Astrocyte (in vitro differentiated cells and primary cell): ENCODE results near the gene NCOA1. TPM values are rescaled to one million over a fixed set of nuclear protein-coding genes. Genes with fewer than 3 reads are reported as not detected.

Experiments used
- DNase-seq: peaks from one replicate; pipeline ENCODE4 v3.0.0-alpha.2; 2010; ENCODE audit warnings: low read depth
- FAIRE-seq: peaks from 2 replicates; lab custom pipeline; 2011; peaks lifted over from hg19 to GRCh38; lab: Jason Lieb, UNC
- H2AFZ ChIP-seq: 2 replicates; pipeline ENCODE4 v1.6.0; 2012; ENCODE audit warnings: low read depth, low read length, inconsistent platforms
- H3K27ac ChIP-seq: 2 replicates; pipeline ENCODE4 v1.5.1; 2011; ENCODE audit warnings: low read depth, low read length, inconsistent platforms
- H3K27me3 ChIP-seq: 2 replicates; pipeline ENCODE4 v1.6.0; 2011; ENCODE audit warnings: low read length, inconsistent platforms; ENCODE audit not compliant: insufficient read depth
- H3K36me3 ChIP-seq: 2 replicates; pipeline ENCODE4 v1.5.1; 2011; ENCODE audit warnings: low read length, inconsistent platforms; ENCODE audit not compliant: insufficient read depth
- H3K4me1 ChIP-seq: 2 replicates; pipeline ENCODE4 v1.5.1; 2011; ENCODE audit warnings: low read length, inconsistent platforms; ENCODE audit not compliant: insufficient read depth
- H3K4me2 ChIP-seq: 2 replicates; pipeline ENCODE4 v1.6.0; 2012; ENCODE audit warnings: low read length, inconsistent platforms
- H3K4me3 ChIP-seq: 2 replicates; pipeline ENCODE4 v1.5.1; 2011; ENCODE audit warnings: low read depth, mild to moderate bottlenecking, low read length, inconsistent platforms; ENCODE audit not compliant: insufficient read depth
- H3K79me2 ChIP-seq: 2 replicates; pipeline ENCODE4 v1.6.0; 2012; ENCODE audit warnings: mild to moderate bottlenecking, low read length, inconsistent platforms; ENCODE audit not compliant: insufficient read depth
- H3K9ac ChIP-seq: 2 replicates; pipeline ENCODE4 v1.6.0; 2012; ENCODE audit warnings: mild to moderate bottlenecking, low read length, inconsistent platforms
- H3K9me3 ChIP-seq: 2 replicates; pipeline ENCODE4 v1.5.1; 2012; ENCODE audit warnings: low read depth, mild to moderate bottlenecking, low read length, inconsistent platforms; ENCODE audit not compliant: insufficient read depth
- H4K20me1 ChIP-seq: 2 replicates; pipeline ENCODE4 v1.6.0; 2012; ENCODE audit warnings: low read length, inconsistent platforms; ENCODE audit not compliant: insufficient read depth
- H3K27ac Mint-ChIP-seq: one replicate; pipeline ENCODE4 v1.8.0; 2021; ENCODE audit warnings: mild to moderate bottlenecking, mixed read lengths; ENCODE audit not compliant: unreplicated experiment
- H3K27me3 Mint-ChIP-seq: one replicate; pipeline ENCODE4 v1.8.0; 2021; ENCODE audit warnings: low read depth, mixed read lengths; ENCODE audit not compliant: unreplicated experiment
- H3K36me3 Mint-ChIP-seq: one replicate; pipeline ENCODE4 v1.8.0; 2021; ENCODE audit warnings: low read depth, mixed read lengths; ENCODE audit not compliant: unreplicated experiment
- H3K4me1 Mint-ChIP-seq: one replicate; pipeline ENCODE4 v1.8.0; 2021; ENCODE audit warnings: low read depth, mixed read lengths; ENCODE audit not compliant: unreplicated experiment
- H3K4me3 Mint-ChIP-seq: one replicate; pipeline ENCODE4 v1.8.0; 2021; ENCODE audit warnings: mild to moderate bottlenecking, moderate library complexity, mixed read lengths; ENCODE audit not compliant: unreplicated experiment
- H3K9me3 Mint-ChIP-seq: one replicate; pipeline ENCODE4 v1.8.0; 2021; ENCODE audit warnings: mild to moderate bottlenecking, mixed read lengths; ENCODE audit not compliant: unreplicated experiment
- CTCF ChIP-seq: IDR thresholded peaks from 2 replicates; pipeline ENCODE4 v1.5.1; 2011; ENCODE audit warnings: low read depth, mild to moderate bottlenecking, inconsistent platforms, low read length, moderate library complexity; ENCODE audit not compliant: insufficient read depth
- EZH2 ChIP-seq: IDR thresholded peaks from 2 replicates; pipeline ENCODE4 v1.6.1; 2012; ENCODE audit warnings: mild to moderate bottlenecking, low read length, inconsistent platforms; ENCODE audit not compliant: insufficient read depth
- total RNA-seq: library from RNA; stranded (reverse); gene quantifications from 2 replicates; pipeline ENCODE4 v1.2.1, GENCODE V29; 2021

The NCOA1 gene
- total RNA-seq, 1 donor from 2014 or later, result 14.7 TPM

- Histone ChIP-seq H4K20me1 (no peaks in the 10 kb centered on the region), H3K9ac (no peak overlapping the region), H3K4me1 (no peaks in the 10 kb centered on the region), H3K79me2 (no peaks in the 10 kb centered on the region), H3K36me3 (no peaks in the 10 kb centered on the region), H3K4me2 (no peak overlapping the region), H3K27me3 (no peaks in the 10 kb centered on the region), H3K27ac (no peak overlapping the region), H2AFZ (no peak overlapping the region), H3K9me3 (peaks cover 3% of the 10 kb centered on the region), H3K4me3 (no peak overlapping the region)
- Mint-ChIP-seq H3K4me1 (no peaks in the 10 kb centered on the region), H3K27ac (no peak overlapping the region), H3K4me3 (no peak overlapping the region), H3K36me3 (peaks cover 3% of the 10 kb centered on the region), H3K27me3 (no peaks in the 10 kb centered on the region), H3K9me3 (peaks cover 2% of the 10 kb centered on the region)
- DNase-seq, result no peak
- no peak for FAIRE-seq
- TF ChIP-seq CTCF (peak; percentile 3), EZH2 (no peak)
Measured at GRCh38 chr2:24543252-24543651, 52.2 kb downstream of the NCOA1 start.

GRCh38 chr2:24544456-24545115 lies 53.5 kb downstream of the NCOA1 start:
- no peak overlapping the region for H3K9ac ChIP-seq
- FAIRE-seq, result no peak
- H3K4me2 ChIP-seq, result no peak overlapping the region
- no peak overlapping the region for H3K4me3 ChIP-seq
- no peaks in the 10 kb centered on the region for H3K4me1 ChIP-seq
- no peaks in the 10 kb centered on the region for H3K27me3 ChIP-seq
- no peaks in the 10 kb centered on the region for H3K79me2 ChIP-seq
- Mint-ChIP-seq H3K4me1 (no peaks in the 10 kb centered on the region), H3K27ac (no peak overlapping the region), H3K36me3 (peaks cover 6% of the 10 kb centered on the region), H3K9me3 (peaks cover 8% of the 10 kb centered on the region), H3K27me3 (no peaks in the 10 kb centered on the region), H3K4me3 (no peak overlapping the region)
- no peaks in the 10 kb centered on the region for H3K36me3 ChIP-seq
- H3K9me3 ChIP-seq, result peaks cover 3% of the 10 kb centered on the region
- H4K20me1 ChIP-seq, result no peaks in the 10 kb centered on the region
- H3K27ac ChIP-seq, result no peak overlapping the region
- DNase-seq, result no peak
- H2AFZ ChIP-seq, result no peak overlapping the region
- TF ChIP-seq EZH2 (no peak), CTCF (no peak)

GRCh38 chr2:24546669-24547068 lies 55.6 kb downstream of the NCOA1 start:
- peaks cover 14% of the 10 kb centered on the region for H3K9me3 Mint-ChIP-seq
- no peaks in the 10 kb centered on the region for H3K4me1 ChIP-seq
- no peak overlapping the region for H3K27ac Mint-ChIP-seq
- H3K27me3 ChIP-seq, result no peaks in the 10 kb centered on the region
- no peaks in the 10 kb centered on the region for H3K36me3 ChIP-seq
- H3K9ac ChIP-seq, result no peak overlapping the region
- no peak for DNase-seq
- H3K9me3 ChIP-seq, result peaks cover 3% of the 10 kb centered on the region
- FAIRE-seq, result no peak
- TF ChIP-seq CTCF (no peak), EZH2 (no peak)
- H3K4me1 Mint-ChIP-seq, result no peaks in the 10 kb centered on the region
- H3K27ac ChIP-seq, result no peak overlapping the region
- H4K20me1 ChIP-seq, result no peaks in the 10 kb centered on the region
- H3K4me3 Mint-ChIP-seq, result no peak overlapping the region
- no peaks in the 10 kb centered on the region for H3K79me2 ChIP-seq
- H3K4me3 ChIP-seq, result no peak overlapping the region
- peaks cover 8% of the 10 kb centered on the region for H3K36me3 Mint-ChIP-seq
- no peak overlapping the region for H3K4me2 ChIP-seq
- no peaks in the 10 kb centered on the region for H3K27me3 Mint-ChIP-seq
- H2AFZ ChIP-seq, result no peak overlapping the region
